ENCODE measurements around the gene SEMG1. TPM values are rescaled to one million over a fixed set of nuclear protein-coding genes. Genes with fewer than 3 reads are reported as not detected.

Gene SEMG1
- total and polyA plus RNA-seq, 2 of the 8 experiments (the other 6 are each of a cell fraction or from before 2014, with no cell fraction given), result 3.0 to 5.8 TPM

DNA sequence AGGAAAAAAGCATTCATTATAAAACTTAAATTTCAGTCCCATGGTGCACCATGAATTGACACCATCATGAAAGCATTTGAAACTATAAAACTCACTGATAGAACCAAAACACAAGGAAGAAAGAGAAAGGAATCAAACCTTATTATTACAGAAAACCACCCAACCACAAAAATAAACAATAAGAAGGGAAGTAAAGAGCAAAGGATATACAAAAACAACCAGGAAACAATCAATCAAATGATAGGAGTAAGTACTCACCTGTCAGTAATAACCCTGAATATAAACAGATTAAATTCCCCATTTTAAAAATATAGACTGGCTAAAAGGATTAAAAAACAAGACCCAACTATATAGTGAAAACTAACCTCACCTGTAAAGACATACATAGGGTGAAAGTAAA, 41.8 kb downstream of the SEMG1 start:
- H3K27ac ChIP-seq (ENCODE audit: low read depth, low read length), result no peak overlapping the region
- H3K18ac ChIP-seq (ENCODE audit: extremely low read depth, low read length), result no peak overlapping the region
- H2BK120ac ChIP-seq (replicated peaks; ENCODE audit: low read depth, low read length), result no peak overlapping the region
- no peak overlapping the region for H3K56ac ChIP-seq (replicated peaks; ENCODE audit: insufficient read length, low read depth, low read length)
- no peaks in the 10 kb centered on the region for H4K20me1 ChIP-seq (replicated peaks in 1 of 2; ENCODE audit: control insufficient read depth in 1 of 2, insufficient read depth in 2 of 2, low read length in 2 of 2)
- no peaks in the 10 kb centered on the region for H3K79me1 ChIP-seq (ENCODE audit: low read depth, low read length)
- no peak overlapping the region for H3K9ac ChIP-seq (replicated peaks in 1 of 4; ENCODE audit: extremely low read depth in 1 of 4, low read depth in 3 of 4, low read length in 3 of 4)
- POLR2A ChIA-PET (ENCODE audit: partially characterized antibody), result no interaction called here
- no peak overlapping the region for H4K5ac ChIP-seq (ENCODE audit: insufficient read length, low read depth, low read length)
- H4K91ac ChIP-seq (replicated peaks; ENCODE audit: insufficient read length, low read length), result no peak overlapping the region
- H3K14ac ChIP-seq (ENCODE audit: insufficient read length), result no peak overlapping the region
- FAIRE-seq (no peak), DNase-seq (ENCODE audit: low read depth in 1 of 2, low spot score in 2 of 2) (no peak)
- no peak overlapping the region for H3K23ac ChIP-seq (ENCODE audit: insufficient read length)
- H3K36me3 ChIP-seq (ENCODE audit: control insufficient read depth in 2 of 4, insufficient read depth in 4 of 4, low read length in 3 of 4), result no peaks in the 10 kb centered on the region
- H3K4me3 ChIP-seq (ENCODE audit: extremely low read depth in 1 of 4, insufficient read depth in 2 of 4, low read depth in 3 of 4, low read length in 4 of 4), result no peak overlapping the region
- CTCF ChIA-PET (ENCODE audit: partially characterized antibody), result interaction anchor here (0.9 kb wide), 1 partner anchor 204 kb away, joined by 3 read pairs; no protein-coding TSS in a partner anchor
- no peak overlapping the region for H2AK5ac ChIP-seq (ENCODE audit: low read depth, low read length)
- H3K4me1 ChIP-seq (replicated peaks in 1 of 4; ENCODE audit: control insufficient read depth in 3 of 4, insufficient read depth in 4 of 4, low read length in 3 of 4), result no peaks in the 10 kb centered on the region
- no peak overlapping the region for H4K8ac ChIP-seq (ENCODE audit: extremely low read depth, insufficient read depth, low read length)
- TF ChIP-seq RBBP5 (IDR thresholded peaks at IDR 0.05; ENCODE audit: borderline replicate concordance, low read depth, low read length) (no peak), RXRA (IDR thresholded peaks at IDR 0.05; ENCODE audit: insufficient read depth, low read depth, low read length) (no peak), SRF (IDR thresholded peaks at IDR 0.05; ENCODE audit: low read depth, low read length) (no peak), BRCA1 (IDR thresholded peaks at IDR 0.05; ENCODE audit: low read depth, low read length) (no peak), GTF2F1 (IDR thresholded peaks at IDR 0.05; ENCODE audit: borderline replicate concordance, low read depth, low read length) (no peak), CHD1 (IDR thresholded peaks at IDR 0.05; ENCODE audit: low read depth, low read length) (no peak)
- TF ChIP-seq, protein P1, sequence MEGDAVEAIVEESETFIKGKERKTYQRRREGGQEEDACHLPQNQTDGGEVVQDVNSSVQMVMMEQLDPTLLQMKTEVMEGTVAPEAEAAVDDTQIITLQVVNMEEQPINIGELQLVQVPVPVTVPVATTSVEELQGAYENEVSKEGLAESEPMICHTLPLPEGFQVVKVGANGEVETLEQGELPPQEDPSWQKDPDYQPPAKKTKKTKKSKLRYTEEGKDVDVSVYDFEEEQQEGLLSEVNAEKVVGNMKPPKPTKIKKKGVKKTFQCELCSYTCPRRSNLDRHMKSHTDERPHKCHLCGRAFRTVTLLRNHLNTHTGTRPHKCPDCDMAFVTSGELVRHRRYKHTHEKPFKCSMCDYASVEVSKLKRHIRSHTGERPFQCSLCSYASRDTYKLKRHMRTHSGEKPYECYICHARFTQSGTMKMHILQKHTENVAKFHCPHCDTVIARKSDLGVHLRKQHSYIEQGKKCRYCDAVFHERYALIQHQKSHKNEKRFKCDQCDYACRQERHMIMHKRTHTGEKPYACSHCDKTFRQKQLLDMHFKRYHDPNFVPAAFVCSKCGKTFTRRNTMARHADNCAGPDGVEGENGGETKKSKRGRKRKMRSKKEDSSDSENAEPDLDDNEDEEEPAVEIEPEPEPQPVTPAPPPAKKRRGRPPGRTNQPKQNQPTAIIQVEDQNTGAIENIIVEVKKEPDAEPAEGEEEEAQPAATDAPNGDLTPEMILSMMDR (IDR thresholded peaks at IDR 0.05; ENCODE audit: control extremely low read depth in 1 of 3, insufficient read depth in 1 of 3, low read depth in 1 of 3, low read length in 3 of 3), result no peak
- no peaks in the 10 kb centered on the region for H3K9me3 ChIP-seq (ENCODE audit: insufficient read depth in 2 of 2, low read depth in 1 of 2, low read length in 1 of 2)
- H3K4ac ChIP-seq (replicated peaks; ENCODE audit: insufficient read length, low read depth, low read length), result no peak overlapping the region
- no peak overlapping the region for H2BK5ac ChIP-seq (ENCODE audit: low read depth, low read length)
- H3K27me3 ChIP-seq (replicated peaks in 1 of 4; ENCODE audit: control insufficient read depth in 3 of 4, extremely low read depth in 1 of 4, insufficient read depth in 3 of 4, low read length in 3 of 4), result peaks cover 0 to 2% (median 0%) of the 10 kb centered on the region in 4 experiments; a peak in 3 of 7 replicates
- no peak overlapping the region for H3K4me2 ChIP-seq (ENCODE audit: insufficient read depth in 1 of 2, low read depth in 2 of 2, low read length in 2 of 2)
- H2BK15ac ChIP-seq (ENCODE audit: low read length), result no peak overlapping the region
- H2BK12ac ChIP-seq (ENCODE audit: low read depth, low read length), result no peak overlapping the region
- no peak overlapping the region for H2BK20ac ChIP-seq (ENCODE audit: low read length)
- no peaks in the 10 kb centered on the region for H3K79me2 ChIP-seq (ENCODE audit: control insufficient read depth in 1 of 2, insufficient read depth in 2 of 2, low read length in 2 of 2)
- H3K23me2 ChIP-seq (ENCODE audit: low read depth, low read length), result no peaks in the 10 kb centered on the region
- no peak overlapping the region for H2AFZ ChIP-seq (ENCODE audit: low read length)

All from H1 (cell line).